ENCODE results near the gene PKNOX1.
"Not testable (repeated sequence)": the region's sequence is repeated elsewhere in the genome, so short reads cannot be mapped to it uniquely, and the experiment has no call there.

Gene PKNOX1

DNA sequence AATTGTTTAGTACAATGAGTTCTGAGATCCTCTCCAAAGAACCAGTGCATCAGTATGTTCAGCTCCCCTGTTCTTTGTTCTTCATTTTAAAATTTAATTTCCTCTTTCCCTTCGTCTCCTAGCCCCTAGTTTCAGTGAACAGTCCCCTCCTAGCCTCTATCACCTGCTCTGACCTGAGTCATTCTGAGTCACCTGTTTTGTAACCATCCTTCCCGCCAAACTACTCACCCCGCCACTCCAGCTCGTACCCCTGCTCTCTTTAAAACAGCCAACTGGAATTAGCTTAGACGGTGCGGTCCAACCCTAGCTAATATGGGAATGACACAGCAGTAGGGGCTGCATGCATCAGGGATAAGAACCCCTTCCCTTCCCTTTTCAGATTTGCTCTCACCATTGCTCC, 32.1 kb upstream of the PKNOX1 start:
- in situ Hi-C loops (cut with MboI; ENCODE audit: low pct_unique_long_range_greater_than_20kb, low sequenced_read_pairs): no loop called here
- no peak for DNase-seq

DNA sequence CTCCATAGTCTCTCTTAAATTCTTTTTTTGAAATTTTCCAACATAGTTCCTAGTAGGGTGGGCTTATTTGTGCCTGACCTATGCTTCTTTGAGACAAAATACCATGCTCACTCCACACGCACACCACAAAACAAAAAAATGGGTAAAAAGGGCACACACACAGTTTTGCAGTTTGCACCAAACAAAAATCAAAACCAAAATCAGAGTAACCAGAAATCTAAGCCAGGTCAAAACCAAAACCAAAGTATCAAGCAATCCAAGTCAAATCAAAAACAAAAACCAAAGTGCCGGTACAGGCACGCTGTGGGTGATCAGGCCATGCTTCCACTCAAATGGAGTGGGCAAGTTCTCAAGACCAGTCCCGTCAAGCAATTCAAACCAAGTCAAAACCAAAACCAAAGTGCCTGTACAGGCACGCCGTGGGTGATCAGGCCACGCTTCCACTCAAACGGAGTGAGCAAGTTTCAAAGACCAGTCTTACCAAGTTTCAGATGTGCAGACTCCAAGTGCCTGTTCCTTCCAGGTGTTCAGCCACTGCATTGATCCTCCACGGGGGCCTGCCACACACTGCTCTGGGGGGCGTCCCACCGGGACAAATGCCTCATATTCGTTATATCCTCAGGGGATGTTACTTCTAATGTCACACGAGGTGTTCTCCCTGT, 25.1 kb upstream of the PKNOX1 start:
- DNase-seq; in situ Hi-C loops (cut with MboI; ENCODE audit: low pct_unique_long_range_greater_than_20kb, low sequenced_read_pairs): not testable (repeated sequence)

- DNase-seq; in situ Hi-C loops (cut with MboI; ENCODE audit: low pct_unique_long_range_greater_than_20kb, low sequenced_read_pairs): not testable (repeated sequence)
Measured at GRCh38 chr21:42951193-42951592, 23.2 kb upstream of the PKNOX1 start.

DNA sequence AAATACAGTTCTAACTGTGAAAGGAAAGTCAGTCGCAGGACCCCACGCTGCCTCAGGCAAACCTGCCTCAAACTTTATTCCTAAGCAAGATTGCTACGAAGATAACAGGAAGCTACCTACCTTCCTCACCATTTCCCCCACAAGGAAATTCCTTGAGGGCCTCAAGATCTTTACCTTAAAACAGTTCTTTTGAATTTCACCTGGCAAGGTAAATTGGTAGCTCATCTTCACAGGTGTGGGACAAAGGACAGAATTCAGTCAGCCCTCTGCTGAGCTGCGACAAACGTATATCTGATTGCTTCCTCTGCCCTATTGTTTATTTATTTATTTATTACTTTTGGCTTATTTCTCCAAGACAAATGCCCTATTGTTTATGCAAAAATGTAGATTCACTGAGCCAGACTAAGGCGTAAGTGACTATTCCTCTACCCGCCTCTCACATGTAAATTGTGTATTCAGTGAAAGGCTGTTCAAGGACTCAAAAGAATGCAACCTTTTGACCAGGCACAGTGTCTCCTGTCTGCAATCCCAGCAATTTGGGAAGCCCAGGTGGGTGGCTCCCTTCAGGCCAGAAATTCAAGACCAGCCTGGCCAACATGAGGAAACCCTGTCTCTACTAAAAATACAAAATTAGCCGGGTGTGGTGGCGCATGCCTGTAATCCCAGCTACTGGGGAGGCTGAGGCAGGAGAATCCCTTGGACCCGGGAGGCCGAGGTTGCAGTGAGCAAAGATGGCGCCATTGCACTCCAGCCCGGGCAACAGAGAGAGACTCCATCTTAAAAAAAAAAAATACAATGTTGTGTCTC, 17.3 kb upstream of the PKNOX1 start:
- DNase-seq: no peak
- in situ Hi-C loops (cut with MboI; ENCODE audit: low pct_unique_long_range_greater_than_20kb, low sequenced_read_pairs): no loop called here

- not testable (repeated sequence) for DNase-seq
Measured at GRCh38 chr21:42958122-42958521, 16.2 kb upstream of the PKNOX1 start.

GRCh38 chr21:42959728-42960127, 14.6 kb upstream of the PKNOX1 start:
- no peak for DNase-seq
- in situ Hi-C loops (cut with MboI; ENCODE audit: low pct_unique_long_range_greater_than_20kb, low sequenced_read_pairs): no loop called here

More at GRCh38 chr21:42958122-42958521, 16.2 kb upstream of the PKNOX1 start:
- in situ Hi-C loops (cut with MboI; ENCODE audit: low pct_unique_long_range_greater_than_20kb, low sequenced_read_pairs): not testable (repeated sequence)

- DNase-seq: no peak
- in situ Hi-C loops (cut with MboI; ENCODE audit: low pct_unique_long_range_greater_than_20kb, low sequenced_read_pairs): no loop called here
Measured at GRCh38 chr21:42962380-42963007, 11.9 kb upstream of the PKNOX1 start.

GRCh38 chr21:42964086-42964485, 10.3 kb upstream of the PKNOX1 start:
- in situ Hi-C loops (cut with MboI; ENCODE audit: low pct_unique_long_range_greater_than_20kb, low sequenced_read_pairs): no loop called here

DNA sequence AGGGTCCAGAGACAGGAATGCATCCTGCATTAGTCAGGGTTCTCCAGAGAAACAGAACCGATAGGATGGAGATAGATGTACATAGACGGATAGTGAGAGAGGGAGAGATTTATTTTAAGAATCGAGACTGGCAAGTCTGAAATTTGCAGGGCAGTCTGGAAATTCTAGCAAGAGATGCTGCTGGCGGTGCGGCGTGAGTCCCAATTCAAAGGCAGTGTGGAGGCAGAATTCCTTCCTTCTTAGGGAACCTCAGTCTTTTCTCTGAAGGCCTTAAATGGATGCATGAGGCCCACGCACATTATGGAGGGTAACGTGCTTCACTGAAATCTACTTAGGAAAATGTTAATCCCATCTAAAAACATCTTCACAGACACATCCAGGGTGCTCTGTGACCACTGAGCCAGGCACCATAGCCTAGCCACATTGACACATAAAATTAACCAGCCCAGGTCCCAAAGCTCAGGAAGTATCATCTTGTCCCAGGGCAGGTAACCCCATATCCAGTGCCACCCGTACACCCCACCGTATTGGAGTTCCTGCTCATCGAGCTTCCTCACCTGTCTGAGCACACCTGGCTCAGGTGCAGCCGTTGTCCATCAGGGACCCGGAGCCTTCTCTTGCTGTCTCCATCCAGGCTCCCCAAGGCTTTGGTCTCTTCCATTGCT, 9.7 kb upstream of the PKNOX1 start:
- in situ Hi-C loops (cut with MboI; ENCODE audit: low pct_unique_long_range_greater_than_20kb, low sequenced_read_pairs): no loop called here
- DNase-seq: no peak

More at GRCh38 chr21:42964086-42964485, 10.3 kb upstream of the PKNOX1 start:
- no peak for DNase-seq

GRCh38 chr21:42965211-42965560, 9.2 kb upstream of the PKNOX1 start:
- in situ Hi-C loops (cut with MboI; ENCODE audit: low pct_unique_long_range_greater_than_20kb, low sequenced_read_pairs): no loop called here
- DNase-seq: no peak

DNA sequence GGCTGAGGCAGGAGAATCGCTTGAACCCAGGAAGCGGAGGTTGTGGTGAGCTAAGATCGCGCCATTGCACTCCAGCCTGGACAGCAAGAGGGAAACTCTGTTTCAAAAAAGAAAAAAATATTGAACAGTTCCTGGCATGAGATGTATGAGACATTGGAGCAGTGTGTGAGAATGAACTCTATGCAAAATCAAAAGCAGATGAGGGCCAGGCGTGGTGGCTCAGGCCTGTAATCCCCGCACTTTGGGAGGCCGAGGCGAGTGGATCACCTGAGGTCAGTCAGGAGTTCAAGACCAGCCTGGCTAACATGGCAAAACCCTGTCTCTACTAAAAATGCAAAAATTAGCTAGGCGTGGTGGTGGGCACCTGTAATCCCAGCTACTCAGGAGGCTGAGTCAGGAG, 6.7 kb upstream of the PKNOX1 start:
- in situ Hi-C loops (cut with MboI; ENCODE audit: low pct_unique_long_range_greater_than_20kb, low sequenced_read_pairs): not testable (repeated sequence)

GRCh38 chr21:42969193-42969600, 5.2 kb upstream of the PKNOX1 start:
- DNase-seq: no peak
- in situ Hi-C loops (cut with MboI; ENCODE audit: low pct_unique_long_range_greater_than_20kb, low sequenced_read_pairs): no loop called here

More for the DNA sequence above, 6.7 kb upstream of the PKNOX1 start:
- not testable (repeated sequence) for DNase-seq

DNA sequence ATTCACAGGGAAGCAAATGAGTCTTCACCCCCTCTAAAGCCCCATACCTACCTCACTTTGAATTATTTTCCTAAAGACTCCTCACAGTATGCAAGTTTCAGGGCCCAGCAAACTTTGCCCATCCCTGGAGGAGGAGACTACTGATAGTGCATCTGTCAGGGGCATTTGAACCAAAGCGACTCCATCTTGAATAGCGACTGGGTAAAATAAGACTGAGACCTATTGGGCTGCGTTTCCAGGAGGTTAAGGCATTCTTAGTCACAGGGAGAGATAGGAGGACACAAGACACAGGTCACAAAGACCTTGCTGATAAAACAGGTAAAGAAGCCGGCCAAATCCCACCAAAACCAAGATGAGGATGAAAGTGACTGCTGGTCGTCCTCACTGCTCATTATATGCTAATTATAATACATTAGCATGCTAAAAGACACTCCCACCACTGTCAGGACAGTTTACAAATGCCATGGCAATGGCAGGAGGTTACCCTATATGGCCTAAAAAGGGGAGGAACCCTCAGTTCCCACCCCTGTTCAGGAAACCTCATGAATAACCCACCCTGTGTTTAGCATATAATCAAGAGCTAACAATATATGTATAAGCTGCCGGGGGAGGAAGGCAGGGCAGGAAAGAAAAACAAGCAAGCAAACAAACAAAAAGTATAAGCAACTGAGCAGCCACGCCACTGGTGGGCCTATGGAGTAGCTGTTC, 3.3 kb upstream of the PKNOX1 start:
- in situ Hi-C loops (cut with MboI; ENCODE audit: low pct_unique_long_range_greater_than_20kb, low sequenced_read_pairs): no loop called here
- no peak for DNase-seq

- no peak for DNase-seq
- in situ Hi-C loops (cut with MboI; ENCODE audit: low pct_unique_long_range_greater_than_20kb, low sequenced_read_pairs): no loop called here
Measured at GRCh38 chr21:42971897-42972275, 2.5 kb upstream of the PKNOX1 start.

- in situ Hi-C loops (cut with MboI; ENCODE audit: low pct_unique_long_range_greater_than_20kb, low sequenced_read_pairs): no loop called here
- no peak for DNase-seq
Measured at GRCh38 chr21:42973309-42973990, 912 bp upstream of the PKNOX1 start.

DNA sequence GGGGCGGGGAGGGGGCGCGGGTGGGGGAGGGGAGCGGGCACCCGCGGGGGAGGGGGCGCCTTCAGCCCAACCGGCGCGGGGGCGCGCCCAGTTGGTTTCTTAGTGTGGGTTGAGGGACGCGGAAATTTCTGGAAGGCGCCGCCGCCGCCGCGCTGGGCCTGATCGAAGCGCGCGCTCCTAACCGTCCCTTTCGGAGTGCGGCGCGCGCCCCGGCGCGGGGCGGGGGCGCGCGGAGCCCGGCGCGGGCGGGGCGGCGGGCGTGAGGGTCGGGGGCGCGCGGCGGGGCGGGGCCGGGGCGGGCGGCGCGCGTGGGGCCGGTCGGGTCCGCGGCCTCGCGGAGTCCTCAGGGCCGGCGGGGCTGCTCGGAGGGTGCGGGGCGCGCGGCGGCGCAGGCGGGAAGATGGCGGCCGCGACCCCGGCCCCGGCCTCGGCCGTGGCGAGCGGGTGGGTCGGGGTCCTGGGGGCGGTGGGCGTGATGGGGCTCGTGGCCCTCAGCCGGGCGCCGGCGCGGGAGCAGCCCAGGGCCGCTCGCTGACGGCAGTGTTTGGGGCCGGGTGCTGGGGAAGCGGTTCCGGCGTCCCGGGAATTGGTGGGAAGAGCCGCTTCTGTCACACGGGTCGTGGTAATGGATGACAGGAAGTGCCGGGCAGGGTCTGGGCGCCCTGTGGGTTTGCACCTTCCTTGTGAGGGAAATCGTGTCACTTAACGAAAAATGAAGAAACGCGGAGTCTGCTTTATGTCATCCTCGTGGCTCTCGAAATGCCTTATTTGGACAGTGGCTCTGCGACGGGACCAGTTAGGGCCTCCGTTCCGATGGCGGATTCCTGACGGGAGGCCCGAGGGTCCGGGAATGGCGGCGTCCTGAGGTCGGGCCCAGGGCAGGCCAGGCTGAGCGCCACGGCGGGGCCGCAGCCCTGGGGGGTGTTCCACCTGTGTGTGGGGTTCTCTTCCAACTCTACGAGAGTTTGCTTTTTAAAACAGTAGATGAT, 764 bp downstream of the PKNOX1 start:
- in situ Hi-C loops (cut with MboI; ENCODE audit: low pct_unique_long_range_greater_than_20kb, low sequenced_read_pairs): no loop called here
- DNase-seq: peak; percentile 53

DNA sequence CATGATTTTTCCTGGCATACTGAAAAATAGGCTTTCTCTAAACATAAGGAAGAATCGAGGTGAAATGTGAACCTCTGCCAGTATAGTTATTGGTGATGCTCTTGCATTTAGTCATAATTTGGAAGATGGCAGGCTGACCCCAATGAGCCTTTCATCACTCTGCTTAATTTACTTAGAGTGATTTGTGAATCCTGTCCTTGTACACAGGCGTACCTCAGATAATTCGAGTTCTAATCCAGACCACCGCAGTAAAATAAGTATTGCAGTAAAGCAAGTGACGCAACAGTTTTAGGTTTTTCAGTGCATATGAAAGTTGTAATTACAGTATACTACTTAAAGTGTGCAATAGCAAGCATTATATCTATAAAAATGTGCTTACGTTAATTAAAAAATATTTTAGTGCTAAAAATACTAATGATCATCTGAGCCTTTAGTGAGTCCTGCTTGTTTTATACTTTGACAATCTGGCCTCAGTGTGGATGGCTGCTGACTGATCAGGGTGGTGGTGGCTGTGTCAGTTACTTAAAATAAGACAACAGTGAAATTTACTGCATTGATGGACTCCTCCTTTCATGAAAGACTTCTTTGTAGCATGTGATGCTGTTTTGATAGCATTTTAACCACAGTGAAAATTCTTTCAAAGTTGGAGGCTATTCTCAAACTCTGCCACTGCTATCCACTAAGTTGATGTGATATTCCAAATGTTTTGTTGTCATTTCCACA, 1.7 kb downstream of the PKNOX1 start:
- in situ Hi-C loops (cut with MboI; ENCODE audit: low pct_unique_long_range_greater_than_20kb, low sequenced_read_pairs): no loop called here
- DNase-seq: no peak
